H9 (cell line): ENCODE measurements around the gene POU4F3. TPM values are rescaled to one million over a fixed set of nuclear protein-coding genes. Genes with fewer than 3 reads are reported as not detected.

ENCODE experiments used
- DNase-seq: peaks from one replicate; pipeline ENCODE4 v3.0.0-alpha.2; 2017
- H2AFZ ChIP-seq: one replicate; pipeline ENCODE4 v1.6.1; 2013; ENCODE audit warnings: mild to moderate bottlenecking, low read length, control low read depth, moderate library complexity
- H2AK5ac ChIP-seq: 2 replicates; pipeline ENCODE4 v1.6.1; 2013; ENCODE audit warnings: low read length, control low read depth, mixed read lengths; ENCODE audit not compliant: insufficient read length
- H2BK120ac ChIP-seq: one replicate; pipeline ENCODE4 v1.6.1; 2013; ENCODE audit warnings: low read depth, mild to moderate bottlenecking, low read length, control low read depth, inconsistent platforms; ENCODE audit not compliant: poor library complexity, severe bottlenecking
- H2BK12ac ChIP-seq: 2 replicates; pipeline ENCODE4 v1.6.1; 2013; ENCODE audit warnings: low read length, control low read depth, mixed read lengths, low read depth; ENCODE audit not compliant: insufficient read length
- H2BK15ac ChIP-seq: 2 replicates; pipeline ENCODE4 v1.6.1; 2013; ENCODE audit warnings: low read depth, low read length, control low read depth
- H2BK20ac ChIP-seq: one replicate; pipeline ENCODE4 v1.6.1; 2013; ENCODE audit warnings: low read depth, mild to moderate bottlenecking, low read length, control low read depth, inconsistent platforms; ENCODE audit not compliant: poor library complexity, severe bottlenecking
- H2BK5ac ChIP-seq: 2 replicates; pipeline ENCODE4 v1.6.1; 2013; ENCODE audit warnings: low read length, control low read depth, mixed read lengths; ENCODE audit not compliant: insufficient read length
- H3K14ac ChIP-seq: 2 replicates; pipeline ENCODE4 v1.6.1; 2013; ENCODE audit warnings: low read length, control low read depth; ENCODE audit not compliant: insufficient read depth
- H3K18ac ChIP-seq: 2 replicates; pipeline ENCODE4 v1.6.1; 2013; ENCODE audit warnings: low read depth, mild to moderate bottlenecking, mixed read lengths, low read length, control low read depth; ENCODE audit not compliant: insufficient read length
- H3K23ac ChIP-seq: 2 replicates; pipeline ENCODE4 v1.6.1; 2013; ENCODE audit warnings: low read length, control low read depth, mixed read lengths, low read depth; ENCODE audit not compliant: insufficient read length
- H3K23me2 ChIP-seq: 2 replicates; pipeline ENCODE4 v1.6.1; 2013; ENCODE audit warnings: low read depth, mild to moderate bottlenecking, mixed read lengths, low read length, control low read depth; ENCODE audit not compliant: insufficient read length, poor library complexity, severe bottlenecking
- H3K27ac ChIP-seq: 2 replicates; pipeline ENCODE4 v1.5.1; 2013; ENCODE audit warnings: low read length, control low read depth, mixed read lengths, low read depth; ENCODE audit not compliant: insufficient read length
- H3K27me3 ChIP-seq: 2 replicates; pipeline ENCODE4 v1.6.1; 2013; ENCODE audit warnings: low read length, control low read depth, inconsistent platforms; ENCODE audit not compliant: insufficient read depth
- H3K4ac ChIP-seq: 2 replicates; pipeline ENCODE4 v1.6.1; 2013; ENCODE audit warnings: low read depth, mild to moderate bottlenecking, control low read depth, inconsistent platforms, low read length, moderate library complexity
- H3K4me1 ChIP-seq: 2 replicates; pipeline ENCODE4 v1.6.1; 2013; ENCODE audit warnings: low read length, control low read depth, inconsistent platforms; ENCODE audit not compliant: insufficient read depth
- H3K4me2 ChIP-seq: 2 replicates; pipeline ENCODE4 v1.6.1; 2013; ENCODE audit warnings: low read length, control low read depth, mixed read lengths; ENCODE audit not compliant: insufficient read length, insufficient read depth
- H3K56ac ChIP-seq: 2 replicates; pipeline ENCODE4 v1.6.1; 2013; ENCODE audit warnings: low read depth, mild to moderate bottlenecking, mixed read lengths, low read length, control low read depth; ENCODE audit not compliant: insufficient read length
- H3K79me1 ChIP-seq: 2 replicates; pipeline ENCODE4 v1.6.1; 2013; ENCODE audit warnings: low read depth, mild to moderate bottlenecking, moderate library complexity, low read length, control low read depth, inconsistent platforms; ENCODE audit not compliant: insufficient read depth, poor library complexity, severe bottlenecking
- H3K79me2 ChIP-seq: 2 replicates; pipeline ENCODE4 v1.6.1; 2013; ENCODE audit warnings: low read length, control low read depth, inconsistent platforms; ENCODE audit not compliant: insufficient read depth
- H3K9ac ChIP-seq: 2 replicates; pipeline ENCODE4 v1.6.1; 2013; ENCODE audit warnings: low read length, control low read depth, mixed read lengths; ENCODE audit not compliant: insufficient read length; ENCODE audit errors: extremely low read depth
- H3K9me3 ChIP-seq: one replicate; pipeline ENCODE4 v1.6.1; 2013; ENCODE audit warnings: low read depth, low read length, inconsistent platforms; ENCODE audit not compliant: control insufficient read depth
- H3T11ph ChIP-seq: one replicate; pipeline ENCODE4 v1.6.1; 2013; ENCODE audit warnings: mild to moderate bottlenecking, low read length, control low read depth, inconsistent platforms
- H4K20me1 ChIP-seq: one replicate; pipeline ENCODE4 v1.6.1; 2013; ENCODE audit not compliant: control insufficient read depth, insufficient read length, insufficient read depth
- H4K5ac ChIP-seq: 2 replicates; pipeline ENCODE4 v1.6.1; 2013; ENCODE audit warnings: low read depth, mild to moderate bottlenecking, mixed read lengths, low read length, control low read depth; ENCODE audit not compliant: insufficient read length
- H4K8ac ChIP-seq: replicated peaks from 2 replicates; pipeline ENCODE4 v1.6.1; 2013; ENCODE audit warnings: low read length, control low read depth, mixed read lengths, low read depth; ENCODE audit not compliant: insufficient read length
- H4K91ac ChIP-seq: 2 replicates; pipeline ENCODE4 v1.6.1; 2013; ENCODE audit warnings: low read depth, mild to moderate bottlenecking, moderate library complexity, mixed read lengths, low read length, control low read depth; ENCODE audit not compliant: insufficient read length
- H3K27ac Mint-ChIP-seq, 3 experiments: 2 replicates in 2 of 3; 3 replicates in 1 of 3; pipeline ENCODE4 v1.8.0; 2020 to 2021; ENCODE audit warnings: mixed read lengths in 3 of 3, mild to moderate bottlenecking in 1 of 3, moderate library complexity in 1 of 3
- H3K27me3 Mint-ChIP-seq: 2 replicates; pipeline ENCODE4 v1.8.0; 2021; ENCODE audit warnings: low read depth, mild to moderate bottlenecking, moderate library complexity, mixed read lengths
- H3K36me3 Mint-ChIP-seq, 3 experiments: 2 replicates in 2 of 3; 3 replicates in 1 of 3; pipeline ENCODE4 v1.8.0; 2020 to 2021; ENCODE audit warnings: low read depth in 3 of 3, mixed read lengths in 3 of 3; ENCODE audit not compliant: insufficient read depth in 1 of 3
- H3K4me1 Mint-ChIP-seq, 2 experiments: 2 replicates each; pipeline ENCODE4 v1.8.0; 2020; ENCODE audit warnings: mixed read lengths in 2 of 2
- H3K4me3 Mint-ChIP-seq, 2 experiments: 2 replicates in 1 of 2; 3 replicates in 1 of 2; pipeline ENCODE4 v1.8.0; 2020 to 2021; ENCODE audit warnings: mild to moderate bottlenecking in 2 of 2, mixed read lengths in 2 of 2, moderate library complexity in 1 of 2
- H3K9me3 Mint-ChIP-seq, 2 experiments: 2 replicates in 1 of 2; 3 replicates in 1 of 2; pipeline ENCODE4 v1.8.0; 2020; ENCODE audit warnings: mild to moderate bottlenecking in 2 of 2, mixed read lengths in 2 of 2, moderate library complexity in 1 of 2
- total RNA-seq: library from RNA; stranded (reverse); gene quantifications from 2 replicates; pipeline ENCODE4 v1.2.1, GENCODE V29; 2021
- TF ChIP-seq, protein P1 (sequence below): fragments of 200-600 bp; sonication (generic); conservative IDR thresholded peaks from 3 replicates; pipeline ENCODE4 v1.8.0; 2021; ENCODE audit warnings: antibody characterized with exemption, mild to moderate bottlenecking

Gene POU4F3
- total RNA-seq, 1 experiment from 2014 or later = not detected

DNA sequence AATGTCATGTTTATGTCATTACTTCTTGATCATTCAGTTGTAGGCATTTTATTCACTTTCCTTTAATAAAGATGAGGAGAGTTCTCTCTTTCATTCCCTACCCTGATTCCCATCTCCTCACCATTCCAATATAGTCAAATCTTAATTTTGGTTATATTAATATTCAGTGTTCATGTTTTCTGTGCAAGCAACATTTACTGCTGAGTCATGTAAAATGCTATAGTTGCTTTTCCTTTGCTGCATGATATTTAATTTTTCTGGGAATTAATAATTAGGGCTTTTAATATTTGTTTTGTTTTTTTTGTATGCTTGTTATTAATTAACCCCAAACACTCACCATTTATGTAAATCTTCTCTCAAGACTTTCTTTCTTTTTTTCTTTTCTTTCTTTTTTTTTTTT is 18.5 kb downstream of the POU4F3 start:
- Histone ChIP-seq H3K23ac (no peak overlapping the region), H3K9me3 (no peaks in the 10 kb centered on the region), H3K18ac (no peak overlapping the region), H2BK20ac (no peak overlapping the region), H4K5ac (no peak overlapping the region), H3T11ph (no peak overlapping the region), H3K4ac (no peak overlapping the region), H2BK5ac (no peak overlapping the region), H3K4me1 (no peaks in the 10 kb centered on the region), H2BK120ac (no peak overlapping the region), H3K4me2 (no peak overlapping the region), H3K9ac (no peak overlapping the region), H4K91ac (no peak overlapping the region), H2AFZ (no peak overlapping the region), H2BK12ac (no peak overlapping the region), H3K79me2 (no peaks in the 10 kb centered on the region), H3K79me1 (no peaks in the 10 kb centered on the region), H2BK15ac (no peak overlapping the region), H3K56ac (no peak overlapping the region), H3K27me3 (no peaks in the 10 kb centered on the region), H3K14ac (no peak overlapping the region), H4K8ac (no peak overlapping the region), H3K23me2 (no peaks in the 10 kb centered on the region), H3K27ac (no peak overlapping the region), H4K20me1 (no peaks in the 10 kb centered on the region), H2AK5ac (no peak overlapping the region)
- Mint-ChIP-seq H3K9me3 (no peaks in the 10 kb centered on the region), H3K4me1 (no peaks in the 10 kb centered on the region), H3K27ac (no peak overlapping the region), H3K36me3 (no peaks in the 10 kb centered on the region), H3K4me3 (no peak overlapping the region), H3K27me3 (peaks cover 42% of the 10 kb centered on the region)
- no peak for DNase-seq
- TF ChIP-seq, protein P1, sequence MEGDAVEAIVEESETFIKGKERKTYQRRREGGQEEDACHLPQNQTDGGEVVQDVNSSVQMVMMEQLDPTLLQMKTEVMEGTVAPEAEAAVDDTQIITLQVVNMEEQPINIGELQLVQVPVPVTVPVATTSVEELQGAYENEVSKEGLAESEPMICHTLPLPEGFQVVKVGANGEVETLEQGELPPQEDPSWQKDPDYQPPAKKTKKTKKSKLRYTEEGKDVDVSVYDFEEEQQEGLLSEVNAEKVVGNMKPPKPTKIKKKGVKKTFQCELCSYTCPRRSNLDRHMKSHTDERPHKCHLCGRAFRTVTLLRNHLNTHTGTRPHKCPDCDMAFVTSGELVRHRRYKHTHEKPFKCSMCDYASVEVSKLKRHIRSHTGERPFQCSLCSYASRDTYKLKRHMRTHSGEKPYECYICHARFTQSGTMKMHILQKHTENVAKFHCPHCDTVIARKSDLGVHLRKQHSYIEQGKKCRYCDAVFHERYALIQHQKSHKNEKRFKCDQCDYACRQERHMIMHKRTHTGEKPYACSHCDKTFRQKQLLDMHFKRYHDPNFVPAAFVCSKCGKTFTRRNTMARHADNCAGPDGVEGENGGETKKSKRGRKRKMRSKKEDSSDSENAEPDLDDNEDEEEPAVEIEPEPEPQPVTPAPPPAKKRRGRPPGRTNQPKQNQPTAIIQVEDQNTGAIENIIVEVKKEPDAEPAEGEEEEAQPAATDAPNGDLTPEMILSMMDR = no peak
